ENCODE results near the gene MZF1.
"Not testable (repeated sequence)": the region's sequence is repeated elsewhere in the genome, so short reads cannot be mapped to it uniquely, and the experiment has no call there.

The MZF1 gene

DNA sequence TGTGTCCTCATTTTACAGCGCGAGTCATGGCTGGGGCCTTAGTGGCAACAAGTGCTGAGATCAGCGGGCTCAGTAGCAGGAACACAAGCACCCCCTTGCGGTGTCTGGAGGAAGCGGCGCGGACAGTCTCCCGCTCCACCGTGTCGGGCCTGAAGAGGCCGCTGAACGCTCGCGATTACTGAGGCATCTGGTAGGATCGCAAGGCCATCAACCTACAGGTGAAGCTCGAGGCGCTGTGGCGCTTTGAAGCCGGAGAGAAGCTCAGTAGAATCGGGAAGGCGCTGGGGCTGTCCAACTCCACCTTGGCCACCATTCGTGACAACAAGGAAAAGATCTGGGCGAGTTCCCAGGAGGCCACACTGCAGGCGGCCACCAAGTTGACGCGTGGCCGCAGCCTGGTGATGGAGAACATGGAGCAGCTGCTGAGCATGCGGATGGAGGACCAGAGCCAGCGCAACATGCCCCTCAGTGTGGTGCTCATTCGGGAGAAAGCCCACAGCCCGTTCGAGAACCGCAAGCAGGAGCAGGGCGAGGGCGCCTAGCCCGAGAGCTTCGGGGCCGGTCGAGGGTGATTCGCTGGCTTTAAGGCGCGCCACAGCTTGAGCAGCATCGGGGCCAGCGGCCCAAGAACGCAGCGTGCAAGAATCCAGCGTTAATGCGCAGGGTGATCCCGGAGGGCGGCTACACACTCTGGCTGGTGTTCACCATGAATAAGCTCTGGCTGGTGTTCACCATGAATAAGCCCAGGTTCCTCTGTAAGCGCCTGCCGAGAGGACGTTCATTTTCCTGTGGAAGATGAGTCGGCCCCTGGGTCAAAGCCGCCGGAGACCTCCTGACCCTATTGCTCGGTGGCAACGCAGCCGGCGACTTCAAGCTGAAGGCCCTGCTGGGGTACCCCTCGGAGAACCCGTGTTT lies 8.3 kb upstream of the MZF1 start:
- no peak overlapping the region for H3K4me3 ChIP-seq (ENCODE audit: low read length)
- TF ChIP-seq, protein P1, sequence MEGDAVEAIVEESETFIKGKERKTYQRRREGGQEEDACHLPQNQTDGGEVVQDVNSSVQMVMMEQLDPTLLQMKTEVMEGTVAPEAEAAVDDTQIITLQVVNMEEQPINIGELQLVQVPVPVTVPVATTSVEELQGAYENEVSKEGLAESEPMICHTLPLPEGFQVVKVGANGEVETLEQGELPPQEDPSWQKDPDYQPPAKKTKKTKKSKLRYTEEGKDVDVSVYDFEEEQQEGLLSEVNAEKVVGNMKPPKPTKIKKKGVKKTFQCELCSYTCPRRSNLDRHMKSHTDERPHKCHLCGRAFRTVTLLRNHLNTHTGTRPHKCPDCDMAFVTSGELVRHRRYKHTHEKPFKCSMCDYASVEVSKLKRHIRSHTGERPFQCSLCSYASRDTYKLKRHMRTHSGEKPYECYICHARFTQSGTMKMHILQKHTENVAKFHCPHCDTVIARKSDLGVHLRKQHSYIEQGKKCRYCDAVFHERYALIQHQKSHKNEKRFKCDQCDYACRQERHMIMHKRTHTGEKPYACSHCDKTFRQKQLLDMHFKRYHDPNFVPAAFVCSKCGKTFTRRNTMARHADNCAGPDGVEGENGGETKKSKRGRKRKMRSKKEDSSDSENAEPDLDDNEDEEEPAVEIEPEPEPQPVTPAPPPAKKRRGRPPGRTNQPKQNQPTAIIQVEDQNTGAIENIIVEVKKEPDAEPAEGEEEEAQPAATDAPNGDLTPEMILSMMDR (conservative IDR thresholded peaks at IDR 0.05; ENCODE audit: low read depth, low read length), result peak; percentile 97
- DNase-seq (ENCODE audit: low read depth), result peak; percentile 54

- no peak overlapping the region for H3K4me3 ChIP-seq (ENCODE audit: low read length)
- TF ChIP-seq, protein P1 (conservative IDR thresholded peaks at IDR 0.05; ENCODE audit: low read depth, low read length), result no peak
- DNase-seq (ENCODE audit: low read depth), result no peak
Observed at GRCh38 chr19:58579473-58580142, 6.5 kb upstream of the MZF1 start.

- TF ChIP-seq, protein P1 (conservative IDR thresholded peaks at IDR 0.05; ENCODE audit: low read depth, low read length), result no peak
- no peak overlapping the region for H3K4me3 ChIP-seq (ENCODE audit: low read length)
- no peak for DNase-seq (ENCODE audit: low read depth)
Observed at GRCh38 chr19:58578012-58578925, 5.1 kb upstream of the MZF1 start.

GRCh38 chr19:58577581-58577980 lies 4.4 kb upstream of the MZF1 start:
- DNase-seq (ENCODE audit: low read depth); H3K4me3 ChIP-seq (ENCODE audit: low read length): not testable (repeated sequence)

GRCh38 chr19:58575183-58576041 lies 2.3 kb upstream of the MZF1 start:
- no peak for DNase-seq (ENCODE audit: low read depth)
- TF ChIP-seq, protein P1 (conservative IDR thresholded peaks at IDR 0.05; ENCODE audit: low read depth, low read length), result no peak
- peak overlapping the region; percentile 78 for H3K4me3 ChIP-seq (ENCODE audit: low read length)

GRCh38 chr19:58573658-58574164 lies 576 bp upstream of the MZF1 start:
- H3K4me3 ChIP-seq (ENCODE audit: low read length), result peak overlapping the region; percentile 85
- TF ChIP-seq, protein P1 (conservative IDR thresholded peaks at IDR 0.05; ENCODE audit: low read depth, low read length), result no peak
- DNase-seq (ENCODE audit: low read depth), result no peak

Data from retinal pigment epithelial cell (primary cell).